Ectodermal cell (in vitro differentiated cells): ENCODE measurements around the gene GRAMD1B.
"Not testable (repeated sequence)": the region's sequence is repeated elsewhere in the genome, so short reads cannot be mapped to it uniquely, and the experiment has no call there.

Experiments used
- H3K27ac ChIP-seq: 2 replicates; pipeline ENCODE4 v1.7.0; 2013; ENCODE audit warnings: mild to moderate bottlenecking, low read depth, low read length; ENCODE audit not compliant: insufficient read depth, poor library complexity, severe bottlenecking
- H3K27me3 ChIP-seq: 2 replicates; pipeline ENCODE4 v1.7.0; 2013; ENCODE audit warnings: mild to moderate bottlenecking, low read length; ENCODE audit not compliant: insufficient read depth, control insufficient read depth, poor library complexity, severe bottlenecking
- H3K36me3 ChIP-seq: one replicate; pipeline ENCODE4 v1.7.0; 2013; ENCODE audit warnings: low read length; ENCODE audit not compliant: control insufficient read depth, insufficient read depth
- H3K4me1 ChIP-seq: one replicate; pipeline ENCODE4 v1.7.0; 2013; ENCODE audit warnings: low read length; ENCODE audit not compliant: control insufficient read depth, insufficient read depth
- H3K4me3 ChIP-seq: 2 replicates; pipeline ENCODE4 v1.7.0; 2013; ENCODE audit warnings: low read depth, low read length, control low read depth; ENCODE audit not compliant: insufficient read depth
- H3K9me3 ChIP-seq: 2 replicates; pipeline ENCODE4 v1.7.0; 2013; ENCODE audit warnings: mild to moderate bottlenecking, low read length, moderate library complexity; ENCODE audit not compliant: control insufficient read depth
- WGBS, 2 experiments: methylation state at CpG; one replicate each; pipeline ENCODE4 v1.1.7; 2013; ENCODE audit warnings: missing lambda C conversion rate in 2 of 2; 5-methylcytosine and 5-hydroxymethylcytosine counted together

Gene GRAMD1B

GRCh38 chr11:123458501-123458900, 28.4 kb downstream of the GRAMD1B start:
- H3K9me3 ChIP-seq = no peaks in the 10 kb centered on the region
- H3K36me3 ChIP-seq = no peaks in the 10 kb centered on the region
- 92 to 95% methylated on average over 2 of the region's 2 CpGs for WGBS, 2 experiments
- no peak overlapping the region for H3K27ac ChIP-seq
- no peaks in the 10 kb centered on the region for H3K4me1 ChIP-seq
- no peak overlapping the region for H3K4me3 ChIP-seq
- H3K27me3 ChIP-seq = no peaks in the 10 kb centered on the region

- Histone ChIP-seq H3K36me3 (no peaks in the 10 kb centered on the region), H3K4me3 (no peak overlapping the region), H3K4me1 (no peaks in the 10 kb centered on the region), H3K27ac (no peak overlapping the region), H3K9me3 (no peaks in the 10 kb centered on the region), H3K27me3 (no peaks in the 10 kb centered on the region)
- WGBS, 2 experiments = 94 to 97% methylated on average over 7 of the region's 7 CpGs
These were observed 30.1 kb downstream of the GRAMD1B start for GRCh38 chr11:123460012-123460700.

DNA sequence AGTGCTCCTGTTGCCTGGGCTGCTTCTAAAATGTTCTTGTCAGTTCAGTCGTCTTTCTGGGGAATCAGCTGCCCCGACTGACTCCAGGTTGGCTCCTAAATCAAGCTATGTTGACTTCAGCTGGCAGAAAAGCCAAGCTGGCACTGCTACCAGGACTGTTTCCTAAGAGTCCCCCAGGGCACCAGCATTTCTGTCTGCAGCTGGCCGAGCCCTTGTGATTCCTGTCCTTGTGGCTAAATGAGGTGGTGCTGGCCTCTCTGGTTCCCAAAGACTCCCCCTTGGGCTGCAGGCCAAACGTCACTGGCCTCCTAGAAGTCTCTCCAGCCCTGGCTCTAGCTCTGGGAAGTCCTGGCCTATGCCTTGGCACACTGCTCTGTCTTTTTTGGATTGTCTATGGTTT, 31.1 kb downstream of the GRAMD1B start:
- 92 to 93% methylated on average over 4 of the region's 4 CpGs for WGBS, 2 experiments
- no peaks in the 10 kb centered on the region for H3K4me1 ChIP-seq
- H3K4me3 ChIP-seq = no peak overlapping the region
- no peaks in the 10 kb centered on the region for H3K27me3 ChIP-seq
- H3K9me3 ChIP-seq = no peaks in the 10 kb centered on the region
- no peaks in the 10 kb centered on the region for H3K36me3 ChIP-seq
- H3K27ac ChIP-seq = no peak overlapping the region

DNA sequence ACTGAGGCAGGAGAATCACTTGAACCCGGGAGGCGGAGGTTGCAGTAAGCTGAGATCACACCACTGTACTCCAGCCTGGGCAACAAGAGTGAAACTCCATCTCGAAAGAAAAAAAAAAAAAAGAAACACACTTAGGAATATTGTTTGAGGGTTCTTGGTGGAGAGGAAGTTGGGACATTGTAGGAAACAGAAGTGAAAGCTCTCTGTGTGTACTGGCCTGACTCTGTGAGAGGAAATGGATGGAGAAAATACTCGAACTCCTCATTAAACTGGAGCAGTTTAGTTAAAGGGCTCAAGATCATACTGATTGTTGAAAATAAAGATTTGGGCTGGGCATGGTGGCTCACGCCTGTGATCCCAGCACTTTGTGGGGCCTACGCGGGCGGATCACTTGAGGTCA, 35.6 kb downstream of the GRAMD1B start:
- not testable (repeated sequence) for H3K4me1 ChIP-seq, H3K36me3 ChIP-seq, H3K27ac ChIP-seq, H3K27me3 ChIP-seq, H3K4me3 ChIP-seq, H3K9me3 ChIP-seq
- 95 to 96% methylated on average over 7 to 8 of the region's 8 CpGs for WGBS, 2 experiments

GRCh38 chr11:123466172-123466571, 36.1 kb downstream of the GRAMD1B start:
- not testable (repeated sequence) for H3K36me3 ChIP-seq, H3K4me3 ChIP-seq, H3K27me3 ChIP-seq, H3K4me1 ChIP-seq, H3K27ac ChIP-seq, H3K9me3 ChIP-seq
- 84 to 87% methylated on average over 1 of the region's 1 CpG for WGBS, 2 experiments

- WGBS, 2 experiments = 91% methylated on average over 7 of the region's 7 CpGs
- H3K36me3 ChIP-seq = no peaks in the 10 kb centered on the region
- no peak overlapping the region for H3K27ac ChIP-seq
- H3K9me3 ChIP-seq = no peaks in the 10 kb centered on the region
- H3K27me3 ChIP-seq = no peaks in the 10 kb centered on the region
- no peak overlapping the region for H3K4me3 ChIP-seq
- no peaks in the 10 kb centered on the region for H3K4me1 ChIP-seq
These were observed 39.0 kb downstream of the GRAMD1B start for GRCh38 chr11:123469089-123469488.

- H3K36me3 ChIP-seq = no peaks in the 10 kb centered on the region
- no peak overlapping the region for H3K27ac ChIP-seq
- 71 to 95% methylated on average over 1 of the region's 1 CpG for WGBS, 2 experiments
- H3K27me3 ChIP-seq = no peaks in the 10 kb centered on the region
- H3K4me1 ChIP-seq = peaks cover under 1% of the 10 kb centered on the region
- no peak overlapping the region for H3K4me3 ChIP-seq
- no peaks in the 10 kb centered on the region for H3K9me3 ChIP-seq
These were observed 39.5 kb downstream of the GRAMD1B start for GRCh38 chr11:123469586-123469985.

DNA sequence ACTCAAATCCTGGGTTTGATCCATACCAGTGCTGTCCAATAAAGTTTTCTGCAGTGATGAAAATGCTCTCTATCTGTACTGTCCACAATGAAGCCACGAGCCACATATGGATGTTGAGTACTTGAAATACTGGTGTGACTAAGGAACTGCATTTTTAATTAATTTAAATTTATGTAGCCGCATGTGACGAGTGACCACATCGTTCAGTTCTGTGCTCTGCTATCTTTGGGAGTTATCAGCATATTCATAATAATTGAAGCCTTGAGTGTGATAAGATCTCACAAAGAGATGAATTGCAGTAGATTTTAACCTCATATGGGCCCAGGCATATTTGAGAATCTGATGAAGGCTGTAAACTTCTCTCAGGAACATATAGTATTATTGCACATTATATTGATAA, 40.8 kb downstream of the GRAMD1B start:
- WGBS, 2 experiments = 89 to 98% methylated on average over 4 of the region's 4 CpGs
- H3K4me1 ChIP-seq = peaks cover 4% of the 10 kb centered on the region

DNA sequence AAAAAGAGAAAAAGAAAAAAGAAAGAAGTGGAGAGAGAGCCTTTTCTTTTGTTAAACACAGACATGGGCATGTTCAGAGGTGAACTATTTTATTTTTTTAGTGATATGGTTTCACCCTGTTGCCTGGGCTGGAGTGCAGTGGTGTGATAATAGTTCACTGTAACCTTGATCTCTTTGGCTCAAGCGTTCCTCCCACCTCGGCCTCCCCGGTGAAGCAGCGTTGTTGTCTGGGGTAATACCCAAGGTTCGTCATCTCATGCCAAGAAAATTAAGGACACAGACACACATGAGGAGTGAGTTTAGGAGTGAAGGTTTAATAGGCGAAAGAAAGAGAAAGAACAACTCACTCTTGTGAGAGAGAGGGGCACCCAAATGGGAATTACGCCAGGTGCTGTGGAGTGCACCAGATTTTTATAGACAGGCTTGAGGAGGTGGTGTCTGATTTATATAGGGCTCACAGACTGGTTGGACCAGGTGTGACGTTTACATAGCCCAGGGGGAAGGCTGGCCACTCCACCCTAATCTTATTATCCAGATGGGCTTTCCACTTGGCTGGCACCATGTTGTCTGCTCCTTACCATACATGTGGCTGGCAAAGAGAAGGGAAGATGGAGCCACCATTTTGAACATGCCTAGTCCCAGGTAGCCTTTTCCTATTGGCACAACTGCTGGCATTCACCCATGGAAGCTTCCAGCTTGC, 42.3 kb downstream of the GRAMD1B start:
- 95 to 96% methylated on average over 8 of the region's 8 CpGs for WGBS, 2 experiments
- Histone ChIP-seq H3K36me3 (no peaks in the 10 kb centered on the region), H3K27ac (no peak overlapping the region), H3K9me3 (no peaks in the 10 kb centered on the region), H3K4me3 (no peak overlapping the region), H3K27me3 (no peaks in the 10 kb centered on the region), H3K4me1 (peaks cover 4% of the 10 kb centered on the region)

More for the DNA sequence above, 40.8 kb downstream of the GRAMD1B start:
- no peak overlapping the region for H3K4me3 ChIP-seq
- no peak overlapping the region for H3K27ac ChIP-seq
- no peaks in the 10 kb centered on the region for H3K27me3 ChIP-seq
- no peaks in the 10 kb centered on the region for H3K36me3 ChIP-seq
- H3K9me3 ChIP-seq = no peaks in the 10 kb centered on the region

- Histone ChIP-seq H3K27me3 (no peaks in the 10 kb centered on the region), H3K27ac (no peak overlapping the region), H3K9me3 (no peaks in the 10 kb centered on the region), H3K36me3 (no peaks in the 10 kb centered on the region), H3K4me1 (peaks cover 4% of the 10 kb centered on the region), H3K4me3 (no peak overlapping the region)
- WGBS, 2 experiments = 95 to 100% methylated on average over 3 of the region's 3 CpGs
These were observed 44.0 kb downstream of the GRAMD1B start for GRCh38 chr11:123473941-123474677.
